GM18511 (cell line): ENCODE measurements around the gene EHD4.
A peak's percentile ranks its signal among the peaks of the same experiment; 100 is the strongest.

ENCODE experiments used
- ATAC-seq: cut with Tn5 transposase; IDR thresholded peaks from one replicate; pipeline ENCODE4 v1.9.1; 2021; ENCODE audit warnings: mild to moderate bottlenecking, moderate library complexity; ENCODE audit not compliant: unreplicated experiment

Gene EHD4

DNA sequence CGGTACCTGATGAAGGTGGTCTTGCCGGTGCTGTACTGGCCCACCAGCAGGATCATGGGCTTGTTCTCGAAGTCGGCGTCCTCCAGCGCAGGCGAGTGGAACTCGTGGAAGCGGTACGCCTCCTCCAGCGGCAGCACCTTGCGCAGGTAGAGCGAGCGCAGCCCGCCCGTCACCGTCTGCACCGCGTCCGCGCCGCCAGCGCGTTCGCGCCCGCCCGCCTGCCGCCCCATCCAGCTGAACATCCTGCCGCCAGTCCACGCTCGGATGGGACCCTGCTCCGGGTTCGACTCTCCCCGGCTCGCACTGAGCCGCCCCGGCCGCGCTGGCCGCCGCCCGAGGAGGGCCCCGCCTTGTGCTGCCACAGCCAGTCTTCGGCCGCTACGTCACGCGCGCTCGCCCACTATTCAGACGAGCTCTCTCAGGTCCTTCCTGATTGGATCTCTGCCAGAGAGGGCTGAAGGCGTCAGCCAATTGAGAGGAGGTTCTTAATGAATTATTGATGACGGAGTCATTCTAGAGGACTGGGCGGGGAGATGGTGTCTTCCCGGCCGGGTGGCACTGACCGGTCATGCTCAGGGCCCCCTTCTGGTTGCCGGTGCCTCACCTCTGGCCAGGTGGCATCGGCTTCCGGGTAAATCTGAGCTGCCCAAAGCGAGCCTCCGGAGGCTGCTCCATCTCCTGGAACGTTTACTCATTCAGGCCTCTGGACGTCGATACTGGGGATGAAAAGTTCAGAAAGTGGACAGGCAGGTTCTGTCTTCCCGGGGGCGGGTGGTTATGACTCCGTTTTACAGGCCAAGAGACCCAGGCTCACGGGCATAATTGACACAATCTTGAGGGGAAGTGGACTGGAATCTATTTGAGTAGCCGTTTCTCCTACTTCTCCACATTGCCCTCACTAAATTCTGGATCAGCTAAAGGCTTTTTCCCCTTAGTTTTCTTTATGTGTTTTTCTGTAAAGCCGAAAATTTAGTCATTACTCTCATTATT lies at the start of gene EHD4:
EHD4 (minus strand) TSS at position 305 of the 990 bp plus-strand sequence; CDS start at position 242, 63 bp downstream.
- ATAC-seq = peak; percentile 83

DNA sequence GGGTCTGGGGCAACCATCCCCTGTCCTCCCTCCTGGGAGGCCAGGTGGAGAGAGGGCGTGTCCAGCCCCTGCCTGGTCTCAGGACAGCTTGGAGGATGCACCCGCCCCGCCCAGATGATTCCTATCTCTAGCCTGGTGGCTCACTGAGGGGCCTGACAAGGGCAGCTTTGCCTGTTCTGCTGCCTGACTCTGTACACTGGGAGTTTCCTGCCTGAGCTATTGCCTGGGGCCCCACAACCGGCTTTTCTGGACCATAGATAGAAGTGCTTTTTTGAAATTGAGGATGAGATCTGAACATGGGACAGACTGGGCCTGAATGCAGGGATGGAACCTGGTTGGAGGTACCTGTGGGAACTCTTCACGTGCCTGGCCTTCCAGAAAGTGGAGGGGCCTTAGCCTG lies 49.2 kb upstream of the EHD4 start:
- ATAC-seq = no peak

DNA sequence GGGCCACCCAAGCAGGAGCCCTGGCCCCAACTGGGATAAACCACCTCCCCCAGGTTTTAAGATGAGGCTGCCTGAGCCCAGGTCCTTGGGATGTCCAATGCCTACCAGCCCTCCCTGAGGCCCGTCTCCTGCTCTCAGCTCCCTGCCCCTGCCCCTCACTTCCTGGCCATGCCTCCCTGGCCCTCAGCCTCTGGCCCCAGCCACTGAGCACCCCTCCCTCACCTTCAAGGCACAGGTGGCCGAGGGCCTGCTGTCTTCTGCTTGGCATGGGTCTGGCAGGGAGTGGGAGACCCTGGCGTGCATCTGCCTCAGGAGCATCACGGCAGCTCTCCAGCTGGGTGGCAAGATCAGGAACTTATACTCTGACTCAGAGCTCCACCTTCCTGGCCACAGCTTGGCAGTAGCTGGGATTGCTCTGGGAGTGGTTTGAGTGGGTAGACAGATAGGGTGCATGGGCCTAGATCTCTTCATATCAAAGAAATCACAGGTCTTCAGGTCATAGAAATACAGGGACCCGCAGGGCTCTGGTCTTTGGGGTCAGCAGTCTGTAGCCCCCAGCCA lies 48.4 kb upstream of the EHD4 start, which contains the start of gene PLA2G4E:
PLA2G4E (minus strand) TSS at position 330 of the 561 bp plus-strand sequence; CDS start at position 318, 12 bp downstream.
- ATAC-seq = no peak

DNA sequence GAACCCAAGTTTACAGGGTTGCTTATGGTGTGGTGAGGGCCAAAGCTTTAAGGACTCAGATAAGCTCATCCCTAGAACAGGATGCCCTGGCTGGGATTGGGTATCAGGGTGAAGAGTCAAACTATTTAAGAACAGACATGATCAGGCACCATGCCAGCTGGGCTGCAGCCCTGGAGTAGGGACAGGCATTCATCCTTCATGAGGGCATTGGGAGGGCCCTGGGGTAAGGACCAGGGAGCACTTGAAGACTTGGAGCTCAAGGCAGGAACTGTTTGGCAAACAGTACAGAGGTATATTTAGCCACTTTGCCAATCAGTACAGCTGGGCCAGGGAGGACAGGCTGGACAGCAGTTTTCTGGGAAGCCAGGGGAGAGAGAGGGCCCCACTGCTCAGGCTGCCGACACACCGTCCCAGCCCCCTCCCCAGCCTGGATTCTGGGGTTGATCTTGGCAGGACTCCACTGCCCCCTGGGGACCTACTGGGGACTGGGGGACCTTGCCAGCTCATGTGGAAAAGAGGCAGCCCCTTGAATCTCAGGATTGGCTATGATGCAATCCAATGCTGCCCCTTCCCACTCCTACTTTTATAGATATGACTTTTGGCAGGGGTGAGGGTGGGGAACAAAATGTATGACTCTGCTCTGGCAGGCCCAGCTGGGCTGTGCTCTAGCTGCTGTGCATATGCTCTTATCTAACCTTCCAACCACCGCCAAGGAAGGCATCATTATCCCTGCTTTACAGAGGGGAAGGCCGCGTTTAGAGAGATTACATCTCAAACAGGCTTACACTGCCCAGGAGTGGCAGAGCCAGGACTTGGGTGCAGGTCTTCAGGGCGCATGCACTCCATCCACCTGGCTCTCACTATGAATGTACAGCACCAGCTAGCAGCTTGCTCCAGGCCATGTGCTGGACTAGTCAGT lies 46.2 kb upstream of the EHD4 start:
- ATAC-seq = no peak

- ATAC-seq = no peak
Observed at GRCh38 chr15:42016971-42017370, 44.6 kb upstream of the EHD4 start.

GRCh38 chr15:42014406-42014805 lies 42.0 kb upstream of the EHD4 start:
- no peak for ATAC-seq

DNA sequence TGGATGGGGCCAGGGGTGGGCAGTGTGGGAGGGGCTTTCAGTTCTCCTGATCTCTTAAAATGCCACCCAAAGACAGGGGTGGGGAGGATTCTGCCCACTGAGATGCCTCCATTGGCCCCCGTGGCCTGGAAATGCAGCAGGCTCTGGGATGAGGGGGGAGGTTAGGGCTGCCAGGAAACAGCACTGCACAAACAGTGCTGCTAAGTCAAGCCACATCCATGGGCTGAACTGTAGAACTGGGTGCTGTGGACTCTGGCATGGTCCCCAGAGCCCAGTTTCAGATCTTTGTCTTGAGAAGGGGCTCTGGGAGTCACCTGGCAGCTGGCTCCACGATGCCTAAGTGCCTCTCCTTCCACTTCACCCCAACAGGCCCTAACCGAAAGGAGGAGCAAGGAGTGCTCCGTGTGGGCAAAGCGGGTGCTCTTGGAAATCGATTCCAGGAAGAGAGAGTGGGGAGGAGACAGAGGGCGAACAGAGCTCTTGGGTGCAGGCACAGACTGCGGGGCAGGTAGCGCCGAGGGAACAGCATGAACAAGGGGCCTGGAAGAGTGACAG lies 40.6 kb upstream of the EHD4 start:
- ATAC-seq = no peak

DNA sequence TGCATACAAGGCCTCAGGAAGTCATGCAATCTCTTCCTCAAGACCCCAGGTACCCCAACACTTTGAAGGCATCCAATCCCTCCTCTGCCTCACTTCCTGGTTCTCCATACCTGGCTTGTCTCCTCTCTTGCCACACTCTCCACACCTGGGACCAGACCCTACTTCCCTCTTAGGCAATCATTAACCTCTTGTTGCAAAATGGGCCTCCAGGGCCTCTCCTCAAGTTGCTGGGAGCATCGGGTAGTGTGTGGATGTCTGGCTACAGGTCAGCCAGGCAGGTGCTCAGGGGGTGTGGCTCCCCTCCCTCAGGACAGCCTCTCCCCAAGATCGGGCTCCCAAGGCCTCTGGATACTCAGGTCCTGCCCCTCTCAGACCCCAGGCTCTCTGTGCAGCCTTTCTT lies 39.9 kb upstream of the EHD4 start:
- ATAC-seq = no peak

- ATAC-seq = no peak
Observed at GRCh38 chr15:42011074-42011473, 38.7 kb upstream of the EHD4 start.

GRCh38 chr15:42010434-42010833 lies 38.1 kb upstream of the EHD4 start:
- ATAC-seq = peak; percentile 90

DNA sequence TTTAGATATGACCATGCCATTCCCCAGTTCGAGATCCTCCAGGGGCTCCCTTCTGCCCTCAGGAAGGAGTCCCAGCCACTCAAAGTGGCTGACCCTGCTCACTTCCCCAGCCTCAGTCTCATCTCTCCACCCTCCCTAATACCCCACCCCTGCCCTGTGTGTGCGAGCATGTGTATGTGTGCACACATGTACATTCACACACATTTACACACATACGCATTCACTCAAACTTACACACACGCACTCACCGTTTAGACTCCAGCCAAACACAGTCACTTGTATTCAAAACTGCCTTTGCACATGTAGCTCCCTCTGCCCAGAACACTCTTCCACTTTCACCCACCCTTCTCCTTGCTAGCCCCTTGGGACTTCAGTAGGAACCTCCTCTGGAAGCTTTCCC lies 37.1 kb upstream of the EHD4 start:
- ATAC-seq = no peak

- ATAC-seq = no peak
Observed at GRCh38 chr15:42009022-42009421, 36.7 kb upstream of the EHD4 start.

GRCh38 chr15:42007386-42007785 lies 35.0 kb upstream of the EHD4 start:
- ATAC-seq = no peak

GRCh38 chr15:42002333-42002732 lies 30.0 kb upstream of the EHD4 start:
- ATAC-seq = no peak

DNA sequence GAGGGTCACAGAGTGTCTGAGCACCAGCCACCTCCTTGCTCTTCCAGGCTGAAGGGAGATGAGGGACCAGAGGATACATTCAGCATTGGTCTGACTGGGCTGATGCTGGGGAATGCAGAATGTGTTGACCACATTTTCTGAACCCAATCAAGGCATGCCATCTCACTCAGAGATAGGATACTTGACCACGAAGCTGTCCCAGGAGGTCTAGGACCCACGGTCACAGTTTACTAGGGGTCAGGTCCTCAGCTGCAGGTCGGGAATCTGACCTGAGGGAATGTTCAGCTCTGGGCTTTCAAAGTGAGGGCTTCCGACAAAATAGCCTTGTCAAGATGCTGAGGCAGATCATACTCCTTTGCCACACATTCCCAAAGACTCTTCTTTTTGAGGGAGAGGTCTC lies 28.9 kb upstream of the EHD4 start:
- ATAC-seq = no peak

GRCh38 chr15:41999290-42000285 lies 27.2 kb upstream of the EHD4 start:
- no peak for ATAC-seq

DNA sequence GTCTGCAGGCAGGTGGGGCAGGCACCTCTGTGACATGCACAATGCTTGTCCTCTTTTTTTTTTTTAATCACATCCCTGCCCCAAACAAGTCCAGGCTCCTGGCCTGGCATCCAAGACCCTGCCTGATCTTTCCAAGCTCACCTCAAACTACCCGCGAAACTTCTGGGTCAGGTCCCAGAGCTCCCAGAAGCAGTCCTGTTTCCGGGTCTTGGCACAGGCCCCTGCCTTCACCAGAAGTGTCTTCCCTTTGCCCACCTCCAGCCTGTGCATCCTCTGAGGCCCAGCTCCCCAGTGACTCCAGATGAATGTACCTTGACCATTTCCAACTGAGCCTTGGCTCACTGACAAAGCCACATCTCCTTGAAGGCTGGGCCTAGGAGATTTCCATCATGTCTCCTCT lies 25.5 kb upstream of the EHD4 start:
- ATAC-seq = no peak

- no peak for ATAC-seq
Observed at GRCh38 chr15:41996921-41997592, 24.7 kb upstream of the EHD4 start.

DNA sequence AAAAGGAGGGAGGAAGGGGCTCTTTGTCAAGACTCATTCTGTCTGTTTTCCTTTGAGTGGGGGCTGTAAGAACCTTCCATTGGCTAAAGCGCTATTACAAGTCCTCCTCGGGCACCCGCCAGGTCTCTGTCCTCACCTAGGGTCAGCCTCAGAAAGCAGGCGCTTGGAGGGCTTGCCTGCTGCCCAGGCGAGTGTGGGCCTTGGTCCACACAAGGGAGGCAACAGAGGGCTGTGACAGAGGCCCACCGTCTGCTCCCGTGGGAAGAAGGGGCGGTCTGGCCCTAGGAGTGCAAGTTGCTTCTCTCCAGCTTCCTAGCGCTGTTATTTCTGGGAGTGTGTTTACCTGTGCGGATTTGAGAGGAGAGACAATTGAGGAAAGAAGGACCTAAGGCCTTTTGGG lies 24.0 kb upstream of the EHD4 start:
- ATAC-seq = no peak
